ENCODE results near the gene PHF21B.

PHF21B gene

GRCh38 chr22:44920183-44920582, 89.6 kb downstream of the PHF21B start:
- no peak overlapping the region for H3K27ac ChIP-seq (ENCODE audit: poor library complexity, severe bottlenecking)
- no peak for TF ChIP-seq CTCF (IDR thresholded peaks at IDR 0.05; ENCODE audit: poor library complexity, severe bottlenecking)
- H3K36me3 ChIP-seq (ENCODE audit: low read depth): no peaks in the 10 kb centered on the region
- no peak overlapping the region for H3K4me3 ChIP-seq (ENCODE audit: severe bottlenecking)
- ATAC-seq (ENCODE audit: low read depth): no peak
- no peaks in the 10 kb centered on the region for H3K4me1 ChIP-seq (ENCODE audit: insufficient read depth, poor library complexity, severe bottlenecking)
- no peaks in the 10 kb centered on the region for H3K9me3 ChIP-seq (ENCODE audit: severe bottlenecking)
- peak; percentile 45 for DNase-seq (ENCODE audit: low spot score)
- H3K27me3 ChIP-seq (ENCODE audit: insufficient read depth, poor library complexity, severe bottlenecking): no peaks in the 10 kb centered on the region

GRCh38 chr22:44919691-44920090, 90.1 kb downstream of the PHF21B start:
- no peaks in the 10 kb centered on the region for H3K27me3 ChIP-seq (ENCODE audit: insufficient read depth, poor library complexity, severe bottlenecking)
- DNase-seq (ENCODE audit: low spot score): peak; percentile 47
- no peak for ATAC-seq (ENCODE audit: low read depth)
- TF ChIP-seq CTCF (IDR thresholded peaks at IDR 0.05; ENCODE audit: poor library complexity, severe bottlenecking): no peak
- H3K9me3 ChIP-seq (ENCODE audit: severe bottlenecking): no peaks in the 10 kb centered on the region
- no peak overlapping the region for H3K4me3 ChIP-seq (ENCODE audit: severe bottlenecking)
- no peaks in the 10 kb centered on the region for H3K4me1 ChIP-seq (ENCODE audit: insufficient read depth, poor library complexity, severe bottlenecking)
- no peak overlapping the region for H3K27ac ChIP-seq (ENCODE audit: poor library complexity, severe bottlenecking)
- H3K36me3 ChIP-seq (ENCODE audit: low read depth): no peaks in the 10 kb centered on the region

GRCh38 chr22:44918925-44919392, 90.8 kb downstream of the PHF21B start:
- no peaks in the 10 kb centered on the region for H3K27me3 ChIP-seq (ENCODE audit: insufficient read depth, poor library complexity, severe bottlenecking)
- ATAC-seq (ENCODE audit: low read depth): no peak

GRCh38 chr22:44918166-44918924, 91.5 kb downstream of the PHF21B start:
- no peak for ATAC-seq (ENCODE audit: low read depth)
- H3K27me3 ChIP-seq (ENCODE audit: insufficient read depth, poor library complexity, severe bottlenecking): no peaks in the 10 kb centered on the region
- no peak overlapping the region for H3K27ac ChIP-seq (ENCODE audit: poor library complexity, severe bottlenecking)

More at GRCh38 chr22:44918925-44919392, 90.8 kb downstream of the PHF21B start:
- Histone ChIP-seq H3K4me1 (ENCODE audit: insufficient read depth, poor library complexity, severe bottlenecking) (no peaks in the 10 kb centered on the region), H3K4me3 (ENCODE audit: severe bottlenecking) (no peak overlapping the region), H3K9me3 (ENCODE audit: severe bottlenecking) (no peaks in the 10 kb centered on the region), H3K27ac (ENCODE audit: poor library complexity, severe bottlenecking) (no peak overlapping the region), H3K36me3 (ENCODE audit: low read depth) (no peaks in the 10 kb centered on the region)
- no peak for TF ChIP-seq CTCF (IDR thresholded peaks at IDR 0.05; ENCODE audit: poor library complexity, severe bottlenecking)
- DNase-seq (ENCODE audit: low spot score): no peak

More at GRCh38 chr22:44918166-44918924, 91.5 kb downstream of the PHF21B start:
- Histone ChIP-seq H3K4me3 (ENCODE audit: severe bottlenecking) (no peak overlapping the region), H3K9me3 (ENCODE audit: severe bottlenecking) (no peaks in the 10 kb centered on the region), H3K36me3 (ENCODE audit: low read depth) (no peaks in the 10 kb centered on the region), H3K4me1 (ENCODE audit: insufficient read depth, poor library complexity, severe bottlenecking) (no peaks in the 10 kb centered on the region)
- no peak for TF ChIP-seq CTCF (IDR thresholded peaks at IDR 0.05; ENCODE audit: poor library complexity, severe bottlenecking)
- peak; percentile 31 for DNase-seq (ENCODE audit: low spot score)
